ENCODE data around the gene CACUL1. TPM values are rescaled to one million over a fixed set of nuclear protein-coding genes. Genes with fewer than 3 reads are reported as not detected.

Gene CACUL1
- total RNA-seq, 3 donors from 2014 or later, result 39.2 to 54.0 (median 40.0) TPM

- TF ChIP-seq, protein P1, sequence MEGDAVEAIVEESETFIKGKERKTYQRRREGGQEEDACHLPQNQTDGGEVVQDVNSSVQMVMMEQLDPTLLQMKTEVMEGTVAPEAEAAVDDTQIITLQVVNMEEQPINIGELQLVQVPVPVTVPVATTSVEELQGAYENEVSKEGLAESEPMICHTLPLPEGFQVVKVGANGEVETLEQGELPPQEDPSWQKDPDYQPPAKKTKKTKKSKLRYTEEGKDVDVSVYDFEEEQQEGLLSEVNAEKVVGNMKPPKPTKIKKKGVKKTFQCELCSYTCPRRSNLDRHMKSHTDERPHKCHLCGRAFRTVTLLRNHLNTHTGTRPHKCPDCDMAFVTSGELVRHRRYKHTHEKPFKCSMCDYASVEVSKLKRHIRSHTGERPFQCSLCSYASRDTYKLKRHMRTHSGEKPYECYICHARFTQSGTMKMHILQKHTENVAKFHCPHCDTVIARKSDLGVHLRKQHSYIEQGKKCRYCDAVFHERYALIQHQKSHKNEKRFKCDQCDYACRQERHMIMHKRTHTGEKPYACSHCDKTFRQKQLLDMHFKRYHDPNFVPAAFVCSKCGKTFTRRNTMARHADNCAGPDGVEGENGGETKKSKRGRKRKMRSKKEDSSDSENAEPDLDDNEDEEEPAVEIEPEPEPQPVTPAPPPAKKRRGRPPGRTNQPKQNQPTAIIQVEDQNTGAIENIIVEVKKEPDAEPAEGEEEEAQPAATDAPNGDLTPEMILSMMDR (IDR thresholded peaks at IDR 0.05), result no peak
- no peaks in the 10 kb centered on the region for H3K36me3 ChIP-seq (ENCODE audit: low read depth)
- no peak overlapping the region for H3K4me3 ChIP-seq
- no peaks in the 10 kb centered on the region for H3K4me1 ChIP-seq (ENCODE audit: low read depth)
- intact Hi-C loops (cut with DNase I, micrococcal nuclease), result no loop called here
- DNase-seq, result no peak
- no peak for ATAC-seq
- H3K9me3 ChIP-seq, result no peaks in the 10 kb centered on the region
Measured at GRCh38 chr10:118669835-118670234, 84.9 kb downstream of the CACUL1 start.

DNA sequence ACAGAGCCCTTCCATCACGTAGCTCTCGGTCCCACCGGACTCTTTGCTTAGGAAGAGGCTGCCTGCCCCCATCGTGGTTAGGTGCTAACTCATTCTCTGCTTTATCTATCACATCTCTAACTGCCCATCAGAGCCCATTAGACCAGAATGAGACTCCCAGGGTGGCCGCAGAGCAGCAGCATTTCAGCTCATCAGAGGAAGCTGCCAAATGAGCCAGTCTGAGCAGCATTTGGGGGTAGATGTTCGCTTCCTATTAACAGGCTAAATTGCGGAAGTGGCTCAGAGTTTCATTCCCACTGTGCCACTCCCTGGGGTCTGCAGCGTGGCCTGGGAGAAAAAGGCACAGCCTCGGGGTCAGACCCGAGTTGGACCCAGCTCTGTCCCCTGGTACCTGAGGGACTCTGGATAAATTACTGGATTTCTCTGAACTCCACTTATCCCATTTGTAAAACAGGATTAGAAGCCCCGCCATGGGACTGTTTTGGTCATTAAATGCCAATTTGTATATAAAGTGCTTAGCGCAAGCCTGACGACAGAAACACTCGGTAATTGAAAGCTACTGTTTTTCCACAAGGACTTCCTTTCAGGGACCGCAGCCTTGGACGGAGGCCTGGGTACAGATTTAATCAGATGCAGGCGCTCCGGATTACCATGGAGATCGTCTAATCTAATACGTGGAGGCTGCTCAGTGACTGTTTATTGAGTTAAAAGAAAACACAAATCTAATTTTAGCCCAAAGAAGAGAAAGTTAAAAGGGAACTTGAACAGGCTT is 85.6 kb downstream of the CACUL1 start:
- H3K9me3 ChIP-seq, result no peaks in the 10 kb centered on the region
- DNase-seq (peak in 1 of 3 donors; percentile 37), ATAC-seq (peak; percentile 39)
- H3K4me3 ChIP-seq, result no peak overlapping the region
- no peaks in the 10 kb centered on the region for H3K4me1 ChIP-seq (ENCODE audit: low read depth)
- TF ChIP-seq, protein P1 (IDR thresholded peaks at IDR 0.05), result no peak
- no peaks in the 10 kb centered on the region for H3K36me3 ChIP-seq (ENCODE audit: low read depth)
- intact Hi-C loops (cut with DNase I, micrococcal nuclease), result no loop called here

- H3K9me3 ChIP-seq, result no peaks in the 10 kb centered on the region
- intact Hi-C loops (cut with DNase I, micrococcal nuclease), result no loop called here
- TF ChIP-seq, protein P1 (IDR thresholded peaks at IDR 0.05), result no peak
- H3K36me3 ChIP-seq (ENCODE audit: low read depth), result no peaks in the 10 kb centered on the region
- H3K4me3 ChIP-seq, result no peak overlapping the region
- H3K4me1 ChIP-seq (ENCODE audit: low read depth), result no peaks in the 10 kb centered on the region
- ATAC-seq, result no peak
- no peak for DNase-seq
Measured at GRCh38 chr10:118668228-118668952, 86.4 kb downstream of the CACUL1 start.

DNA sequence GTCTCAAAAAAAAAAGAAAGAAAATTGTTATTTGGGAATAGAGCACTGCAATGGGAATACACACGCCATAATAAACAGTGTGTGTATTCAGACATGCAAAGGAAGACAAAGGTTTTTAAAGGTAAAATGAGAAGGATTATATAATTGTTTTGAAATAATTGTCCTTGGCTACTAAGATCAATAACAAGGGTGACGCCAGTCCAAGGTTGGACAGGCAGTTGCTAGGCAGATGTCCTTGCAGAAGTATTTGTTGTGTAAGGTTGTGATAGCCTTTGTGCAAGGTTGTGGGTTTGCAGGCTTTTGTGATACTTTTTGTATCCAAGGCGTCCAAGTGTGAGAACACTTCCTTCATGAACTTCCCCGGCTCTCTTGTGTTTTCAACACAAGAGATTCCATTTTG is 87.0 kb downstream of the CACUL1 start:
- Histone ChIP-seq H3K9me3 (no peaks in the 10 kb centered on the region), H3K4me1 (ENCODE audit: low read depth) (no peaks in the 10 kb centered on the region), H3K36me3 (ENCODE audit: low read depth) (no peaks in the 10 kb centered on the region), H3K4me3 (no peak overlapping the region)
- ATAC-seq (no peak), DNase-seq (no peak)
- intact Hi-C loops (cut with DNase I, micrococcal nuclease), result no loop called here
- TF ChIP-seq, protein P1 (IDR thresholded peaks at IDR 0.05), result no peak

- intact Hi-C loops (cut with DNase I, micrococcal nuclease), result no loop called here
- no peaks in the 10 kb centered on the region for H3K36me3 ChIP-seq (ENCODE audit: low read depth)
Measured at GRCh38 chr10:118666350-118666749, 88.4 kb downstream of the CACUL1 start.

More at GRCh38 chr10:118666350-118666749, 88.4 kb downstream of the CACUL1 start:
- TF ChIP-seq, protein P1 (IDR thresholded peaks at IDR 0.05), result no peak
- DNase-seq (no peak), ATAC-seq (no peak)
- H3K9me3 ChIP-seq, result no peaks in the 10 kb centered on the region
- no peak overlapping the region for H3K4me3 ChIP-seq
- no peaks in the 10 kb centered on the region for H3K4me1 ChIP-seq (ENCODE audit: low read depth)
